ENCODE data around the gene PRC1. TPM values are rescaled to one million over a fixed set of nuclear protein-coding genes. Genes with fewer than 3 reads are reported as not detected.

The PRC1 gene
- total RNA-seq, 2 donors from 2014 or later = 6.2 to 7.9 TPM

GRCh38 chr15:90994059-90994416 lies 297 bp downstream of the PRC1 start:
- peak; percentile 81 for DNase-seq (ENCODE audit: low spot score)
- intact Hi-C loops (cut with DNase I) = no loop called here

GRCh38 chr15:90991587-90992285 lies 2.6 kb downstream of the PRC1 start:
- DNase-seq (ENCODE audit: low spot score) = no peak
- intact Hi-C loops (cut with DNase I) = no loop called here

GRCh38 chr15:90990446-90990845 lies 3.9 kb downstream of the PRC1 start:
- no peak for DNase-seq (ENCODE audit: low spot score)
- intact Hi-C loops (cut with DNase I) = no loop called here

- intact Hi-C loops (cut with DNase I) = no loop called here
- DNase-seq (ENCODE audit: low spot score) = no peak
Observed at GRCh38 chr15:90989040-90989768, 5.1 kb downstream of the PRC1 start.

GRCh38 chr15:90988296-90988695 lies 6.0 kb downstream of the PRC1 start:
- DNase-seq (ENCODE audit: low spot score) = no peak
- intact Hi-C loops (cut with DNase I) = no loop called here

GRCh38 chr15:90987561-90988141 lies 6.7 kb downstream of the PRC1 start:
- intact Hi-C loops (cut with DNase I) = no loop called here

GRCh38 chr15:90986790-90987507 lies 7.4 kb downstream of the PRC1 start:
- no peak for DNase-seq (ENCODE audit: low spot score)
- intact Hi-C loops (cut with DNase I) = no loop called here

More at GRCh38 chr15:90987561-90988141, 6.7 kb downstream of the PRC1 start:
- no peak for DNase-seq (ENCODE audit: low spot score)

- no peak for DNase-seq (ENCODE audit: low spot score)
- intact Hi-C loops (cut with DNase I) = no loop called here
Observed at GRCh38 chr15:90982135-90982534, 12.2 kb downstream of the PRC1 start.

GRCh38 chr15:90981681-90982080 lies 12.7 kb downstream of the PRC1 start:
- DNase-seq (ENCODE audit: low spot score) = no peak
- intact Hi-C loops (cut with DNase I) = no loop called here

GRCh38 chr15:90979582-90979981 lies 14.8 kb downstream of the PRC1 start:
- DNase-seq (ENCODE audit: low spot score) = no peak
- intact Hi-C loops (cut with DNase I) = no loop called here

- intact Hi-C loops (cut with DNase I) = no loop called here
- DNase-seq (ENCODE audit: low spot score) = no peak
Observed at GRCh38 chr15:90974216-90974615, 20.1 kb downstream of the PRC1 start.

GRCh38 chr15:90972133-90972532 lies 22.2 kb downstream of the PRC1 start:
- intact Hi-C loops (cut with DNase I) = no loop called here
- no peak for DNase-seq (ENCODE audit: low spot score)

- no peak for DNase-seq (ENCODE audit: low spot score)
- intact Hi-C loops (cut with DNase I) = no loop called here
Observed at GRCh38 chr15:90970274-90970673, 24.1 kb downstream of the PRC1 start.

GRCh38 chr15:90968434-90968833 lies 25.9 kb downstream of the PRC1 start:
- intact Hi-C loops (cut with DNase I) = no loop called here

GRCh38 chr15:90967206-90967605 lies 27.1 kb downstream of the PRC1 start:
- intact Hi-C loops (cut with DNase I) = no loop called here
- no peak for DNase-seq (ENCODE audit: low spot score)

More at GRCh38 chr15:90968434-90968833, 25.9 kb downstream of the PRC1 start:
- DNase-seq (ENCODE audit: low spot score) = no peak

GRCh38 chr15:90966262-90966661 lies 28.1 kb downstream of the PRC1 start:
- no peak for DNase-seq (ENCODE audit: low spot score)
- intact Hi-C loops (cut with DNase I) = no loop called here

- intact Hi-C loops (cut with DNase I) = no loop called here
- DNase-seq (ENCODE audit: low spot score) = no peak
Observed at GRCh38 chr15:90962021-90962420, 32.3 kb downstream of the PRC1 start.

GRCh38 chr15:90960298-90961091 lies 33.8 kb downstream of the PRC1 start:
- intact Hi-C loops (cut with DNase I) = no loop called here
- DNase-seq (ENCODE audit: low spot score) = peak; percentile 62

GRCh38 chr15:90959894-90960293 lies 34.4 kb downstream of the PRC1 start:
- intact Hi-C loops (cut with DNase I) = loop anchor here in 1 of 2 donors (5.0 kb wide), 2 partner anchors 77 to 312 kb away; no protein-coding TSS in a partner anchor
- peak; percentile 81 for DNase-seq (ENCODE audit: low spot score)

Data from posterior vena cava (tissue), 2 donors.